Smooth muscle cell (in vitro differentiated cells): Measurements from ENCODE around the gene HIRA. TPM values are rescaled to one million over a fixed set of nuclear protein-coding genes. Genes with fewer than 3 reads are reported as not detected.

Experiments used
- DNase-seq: peaks from one replicate; lab custom pipeline; 2025; ENCODE audit not compliant: unreplicated experiment; lab: John Stamatoyannopoulos, UW
- H2AFZ ChIP-seq: fragments of 200-600 bp; sonication (generic); 2 replicates; pipeline ENCODE4 v1.6.0; 2016; ENCODE audit warnings: antibody characterized with exemption, low read depth, mild to moderate bottlenecking
- H3F3A ChIP-seq: fragments of 200-600 bp; sonication (generic); 2 replicates; pipeline ENCODE4 v1.6.0; 2017; ENCODE audit warnings: antibody characterized with exemption, low read depth
- H3K27ac ChIP-seq: fragments of 200-600 bp; sonication (generic); 2 replicates; pipeline ENCODE4 v1.5.1; 2016; ENCODE audit warnings: low read depth, mild to moderate bottlenecking
- H3K27me3 ChIP-seq: fragments of 200-600 bp; sonication (generic); 2 replicates; pipeline ENCODE4 v1.6.1; 2016; ENCODE audit warnings: low read depth, mild to moderate bottlenecking
- H3K36me3 ChIP-seq: fragments of 200-600 bp; sonication (generic); 2 replicates; pipeline ENCODE4 v1.5.1; 2016; ENCODE audit warnings: low read depth
- H3K4me1 ChIP-seq: fragments of 200-600 bp; sonication (generic); 2 replicates; pipeline ENCODE4 v1.5.1; 2016; ENCODE audit warnings: low read depth
- H3K4me2 ChIP-seq: fragments of 200-600 bp; sonication (generic); 2 replicates; pipeline ENCODE4 v1.6.0; 2016; ENCODE audit warnings: mild to moderate bottlenecking
- H3K4me3 ChIP-seq: fragments of 200-600 bp; sonication (generic); 2 replicates; pipeline ENCODE4 v1.5.1; 2016; ENCODE audit warnings: mild to moderate bottlenecking
- H3K79me2 ChIP-seq: fragments of 200-600 bp; sonication (generic); 2 replicates; pipeline ENCODE4 v1.6.0; 2016; ENCODE audit warnings: low read depth, mild to moderate bottlenecking
- H3K9ac ChIP-seq: fragments of 200-600 bp; sonication (generic); 2 replicates; pipeline ENCODE4 v1.6.0; 2016; ENCODE audit warnings: low read depth
- H3K9me3 ChIP-seq: fragments of 200-600 bp; sonication (generic); replicated peaks from 2 replicates; pipeline ENCODE4 v1.5.1; 2016; ENCODE audit warnings: low read depth
- H4K20me1 ChIP-seq: fragments of 200-600 bp; sonication (generic); 2 replicates; pipeline ENCODE4 v1.6.0; 2016; ENCODE audit warnings: low read depth
- WGBS: methylation state at CpG from one replicate; pipeline ENCODE4 v1.1.7; 2016; ENCODE audit warnings: low lambda C conversion rate; 5-methylcytosine and 5-hydroxymethylcytosine counted together
- polyA plus RNA-seq: library from polyadenylated mRNA; unstranded; fragments of >200 nt; fragmentation: Nextera tagmentation; extraction: Ambion mirVana; gene quantifications from 2 replicates; pipeline ENCODE4 v1.2.1, GENCODE V29; 2016
- total RNA-seq: library from RNA; depleted of rRNA; stranded (reverse); fragments of >200 nt; gene quantifications from 2 replicates; pipeline ENCODE4 v1.2.3, GENCODE V29; 2014
- TF ChIP-seq, protein P1 (sequence below): fragments of 200-600 bp; sonication (generic); IDR thresholded peaks from 2 replicates; pipeline ENCODE4 v1.5.1; 2017; ENCODE audit warnings: borderline replicate concordance, mild to moderate bottlenecking, antibody characterized with exemption; ENCODE audit not compliant: insufficient read depth, poor library complexity, severe bottlenecking

Gene HIRA
- total and polyA plus RNA-seq, 2 experiments from 2014 or later = 7.3 to 8.7 TPM

DNA sequence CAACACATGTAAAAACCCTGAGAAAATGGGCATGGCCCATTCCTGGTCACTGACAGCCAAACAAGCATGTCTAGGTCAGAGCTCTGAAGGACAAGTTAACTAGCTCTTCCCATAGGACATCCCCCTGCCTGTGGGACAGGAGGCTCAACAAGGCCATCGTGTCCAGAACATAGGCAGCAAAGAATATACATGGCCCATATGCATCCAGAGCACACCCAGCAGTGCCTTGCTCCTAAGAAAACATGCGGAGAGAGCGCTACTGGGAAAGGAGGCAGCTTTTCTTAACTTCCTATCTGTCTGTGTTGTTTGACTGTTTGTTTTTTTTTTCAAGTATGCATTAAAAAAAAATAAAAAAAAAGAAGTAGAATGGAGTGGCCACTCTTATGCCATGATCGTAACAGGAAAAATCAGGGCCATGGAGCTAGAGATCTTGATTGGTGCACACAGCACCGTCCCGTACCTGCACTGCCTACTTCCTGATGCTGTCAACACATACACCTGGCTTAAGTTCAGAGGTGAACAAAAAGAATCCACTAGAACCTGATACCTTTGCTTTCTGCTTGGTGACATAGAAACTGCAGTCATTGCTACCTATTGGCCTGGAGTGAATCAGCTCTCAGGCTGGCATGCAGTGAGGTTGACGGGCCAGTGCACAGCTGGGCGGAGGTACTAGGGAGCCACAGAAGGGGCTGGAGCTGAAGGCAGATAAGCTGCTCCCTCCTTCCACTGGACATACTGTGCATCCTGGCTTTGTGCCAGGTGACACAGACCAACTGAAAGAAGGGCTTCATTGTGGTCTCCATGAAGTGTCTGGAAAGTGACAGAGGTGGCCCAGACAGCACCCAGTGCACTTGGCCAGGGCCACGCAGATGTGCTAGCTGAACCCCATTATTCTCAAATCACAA is 35.6 kb upstream of the HIRA start:
- TF ChIP-seq, protein P1, sequence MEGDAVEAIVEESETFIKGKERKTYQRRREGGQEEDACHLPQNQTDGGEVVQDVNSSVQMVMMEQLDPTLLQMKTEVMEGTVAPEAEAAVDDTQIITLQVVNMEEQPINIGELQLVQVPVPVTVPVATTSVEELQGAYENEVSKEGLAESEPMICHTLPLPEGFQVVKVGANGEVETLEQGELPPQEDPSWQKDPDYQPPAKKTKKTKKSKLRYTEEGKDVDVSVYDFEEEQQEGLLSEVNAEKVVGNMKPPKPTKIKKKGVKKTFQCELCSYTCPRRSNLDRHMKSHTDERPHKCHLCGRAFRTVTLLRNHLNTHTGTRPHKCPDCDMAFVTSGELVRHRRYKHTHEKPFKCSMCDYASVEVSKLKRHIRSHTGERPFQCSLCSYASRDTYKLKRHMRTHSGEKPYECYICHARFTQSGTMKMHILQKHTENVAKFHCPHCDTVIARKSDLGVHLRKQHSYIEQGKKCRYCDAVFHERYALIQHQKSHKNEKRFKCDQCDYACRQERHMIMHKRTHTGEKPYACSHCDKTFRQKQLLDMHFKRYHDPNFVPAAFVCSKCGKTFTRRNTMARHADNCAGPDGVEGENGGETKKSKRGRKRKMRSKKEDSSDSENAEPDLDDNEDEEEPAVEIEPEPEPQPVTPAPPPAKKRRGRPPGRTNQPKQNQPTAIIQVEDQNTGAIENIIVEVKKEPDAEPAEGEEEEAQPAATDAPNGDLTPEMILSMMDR = no peak
- no peaks in the 10 kb centered on the region for H3F3A ChIP-seq
- no peak overlapping the region for H3K4me2 ChIP-seq
- WGBS = 97% methylated on average over 9 of the region's 9 CpGs
- no peak for DNase-seq
- H3K4me3 ChIP-seq = no peak overlapping the region
- no peak overlapping the region for H3K9ac ChIP-seq
- no peak overlapping the region for H3K27ac ChIP-seq
- no peak overlapping the region for H2AFZ ChIP-seq
- no peaks in the 10 kb centered on the region for H3K27me3 ChIP-seq
- H4K20me1 ChIP-seq = peaks cover 32% of the 10 kb centered on the region
- H3K4me1 ChIP-seq = no peaks in the 10 kb centered on the region
- no peaks in the 10 kb centered on the region for H3K9me3 ChIP-seq
- H3K36me3 ChIP-seq = no peaks in the 10 kb centered on the region
- H3K79me2 ChIP-seq = no peaks in the 10 kb centered on the region

DNA sequence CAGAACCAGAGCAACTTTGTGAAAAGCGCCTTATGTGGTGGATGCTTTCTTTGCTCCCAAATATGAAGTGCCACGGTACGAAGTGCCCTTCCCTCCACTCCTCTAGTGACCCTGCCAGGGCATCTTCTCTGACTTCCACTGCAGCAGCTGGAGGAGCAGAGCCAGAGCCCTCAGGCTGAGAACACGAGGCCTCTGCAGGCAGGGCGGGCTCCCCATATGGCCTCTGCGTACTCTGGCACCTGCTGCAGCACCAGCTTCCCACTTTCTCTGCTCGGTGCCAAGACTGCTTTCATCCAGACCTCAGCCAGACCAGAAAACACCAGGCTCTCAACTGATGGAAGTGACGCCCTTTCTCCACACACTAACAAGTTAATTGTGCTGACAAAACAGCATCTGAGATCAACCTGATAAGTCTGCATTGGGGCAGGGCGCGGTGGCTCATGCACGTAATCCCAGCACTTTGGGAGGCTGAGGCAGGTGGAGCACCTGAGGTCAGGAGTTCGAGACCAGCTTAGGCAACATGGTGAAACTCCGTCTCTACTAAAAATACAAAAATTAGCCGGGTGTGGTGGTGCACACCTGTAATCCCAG is 34.7 kb upstream of the HIRA start:
- H2AFZ ChIP-seq = no peak overlapping the region
- TF ChIP-seq, protein P1 = no peak
- H3F3A ChIP-seq = no peaks in the 10 kb centered on the region
- H3K36me3 ChIP-seq = no peaks in the 10 kb centered on the region
- H3K79me2 ChIP-seq = no peaks in the 10 kb centered on the region
- H3K9me3 ChIP-seq = no peaks in the 10 kb centered on the region
- H3K4me3 ChIP-seq = no peak overlapping the region
- H4K20me1 ChIP-seq = peaks cover 27% of the 10 kb centered on the region
- no peak for DNase-seq
- no peaks in the 10 kb centered on the region for H3K4me1 ChIP-seq
- no peak overlapping the region for H3K27ac ChIP-seq
- no peaks in the 10 kb centered on the region for H3K27me3 ChIP-seq
- no peak overlapping the region for H3K4me2 ChIP-seq
- no peak overlapping the region for H3K9ac ChIP-seq
- WGBS = 90% methylated on average over 14 of the region's 14 CpGs

DNA sequence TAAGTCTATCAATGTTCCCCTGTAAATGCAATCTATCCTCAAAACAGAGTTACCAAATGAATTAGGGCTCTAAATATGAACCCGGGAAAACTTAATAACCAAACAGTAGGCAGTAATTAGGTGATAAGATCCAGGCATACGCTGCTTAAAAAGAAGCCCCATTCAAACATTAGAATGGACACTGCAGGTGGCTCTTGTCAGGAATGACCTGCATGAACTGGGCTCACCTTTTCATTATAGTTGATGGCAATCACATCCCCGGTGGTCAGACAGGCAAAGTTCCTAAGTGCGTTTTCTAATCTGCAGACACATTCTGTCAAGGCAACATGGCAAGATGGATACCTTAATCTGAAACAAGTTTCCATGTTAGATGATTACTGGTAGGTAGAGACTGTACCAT is 33.4 kb upstream of the HIRA start:
- H3K36me3 ChIP-seq = no peaks in the 10 kb centered on the region
- no peak for DNase-seq
- TF ChIP-seq, protein P1 = no peak
- H2AFZ ChIP-seq = no peak overlapping the region
- no peaks in the 10 kb centered on the region for H3K4me1 ChIP-seq
- no peak overlapping the region for H3K27ac ChIP-seq
- no peaks in the 10 kb centered on the region for H3F3A ChIP-seq
- no peak overlapping the region for H3K4me3 ChIP-seq
- H3K9ac ChIP-seq = no peak overlapping the region
- no peaks in the 10 kb centered on the region for H3K79me2 ChIP-seq
- no peaks in the 10 kb centered on the region for H3K27me3 ChIP-seq
- H3K4me2 ChIP-seq = no peak overlapping the region
- no peaks in the 10 kb centered on the region for H3K9me3 ChIP-seq
- peaks cover 23% of the 10 kb centered on the region for H4K20me1 ChIP-seq
- WGBS = 94% methylated on average over 4 of the region's 4 CpGs
